ENCODE data around the gene MAPK4. TPM values are rescaled to one million over a fixed set of nuclear protein-coding genes. Genes with fewer than 3 reads are reported as not detected.

MAPK4 gene
- total RNA-seq, 1 experiment from 2014 or later = not detected

- ChIA-PET CTCF (no interaction called here), POLR2A (ENCODE audit: unreplicated experiment) (no interaction called here)
- H3K4me3 ChIP-seq = no peak overlapping the region
- no peaks in the 10 kb centered on the region for H3K27me3 ChIP-seq (ENCODE audit: insufficient read depth, low read depth)
- no peaks in the 10 kb centered on the region for H3K9me2 ChIP-seq (ENCODE audit: insufficient read depth)
- H3K4me2 ChIP-seq = no peak overlapping the region
- BruUV-seq (replicated peaks) = no TSS peak
- H3K4me1 ChIP-seq (replicated peaks; ENCODE audit: insufficient read depth) = no peaks in the 10 kb centered on the region
- H3F3A ChIP-seq (ENCODE audit: insufficient read depth, low read depth) = no peaks in the 10 kb centered on the region
- H3K79me2 ChIP-seq (ENCODE audit: low read depth) = no peaks in the 10 kb centered on the region
- H3K9me3 ChIP-seq (ENCODE audit: insufficient read depth, low read depth) = no peaks in the 10 kb centered on the region
- intact Hi-C loops (cut with micrococcal nuclease; ENCODE audit: unreplicated experiment) = no loop called here
- DNase-seq = no peak
- TF ChIP-seq, protein P1, sequence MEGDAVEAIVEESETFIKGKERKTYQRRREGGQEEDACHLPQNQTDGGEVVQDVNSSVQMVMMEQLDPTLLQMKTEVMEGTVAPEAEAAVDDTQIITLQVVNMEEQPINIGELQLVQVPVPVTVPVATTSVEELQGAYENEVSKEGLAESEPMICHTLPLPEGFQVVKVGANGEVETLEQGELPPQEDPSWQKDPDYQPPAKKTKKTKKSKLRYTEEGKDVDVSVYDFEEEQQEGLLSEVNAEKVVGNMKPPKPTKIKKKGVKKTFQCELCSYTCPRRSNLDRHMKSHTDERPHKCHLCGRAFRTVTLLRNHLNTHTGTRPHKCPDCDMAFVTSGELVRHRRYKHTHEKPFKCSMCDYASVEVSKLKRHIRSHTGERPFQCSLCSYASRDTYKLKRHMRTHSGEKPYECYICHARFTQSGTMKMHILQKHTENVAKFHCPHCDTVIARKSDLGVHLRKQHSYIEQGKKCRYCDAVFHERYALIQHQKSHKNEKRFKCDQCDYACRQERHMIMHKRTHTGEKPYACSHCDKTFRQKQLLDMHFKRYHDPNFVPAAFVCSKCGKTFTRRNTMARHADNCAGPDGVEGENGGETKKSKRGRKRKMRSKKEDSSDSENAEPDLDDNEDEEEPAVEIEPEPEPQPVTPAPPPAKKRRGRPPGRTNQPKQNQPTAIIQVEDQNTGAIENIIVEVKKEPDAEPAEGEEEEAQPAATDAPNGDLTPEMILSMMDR (conservative IDR thresholded peaks at IDR 0.05) = no peak
- TF ChIP-seq EZH2 (IDR thresholded peaks at IDR 0.05; ENCODE audit: low read depth) = no peak
- H2AFZ ChIP-seq = no peak overlapping the region
- H3K27ac ChIP-seq = no peak overlapping the region
- no peaks in the 10 kb centered on the region for H3K36me3 ChIP-seq (ENCODE audit: low read depth)
- H4K20me1 ChIP-seq (ENCODE audit: insufficient read depth) = no peaks in the 10 kb centered on the region
Observed at GRCh38 chr18:50694147-50694546, 134.3 kb downstream of the MAPK4 start.

DNA sequence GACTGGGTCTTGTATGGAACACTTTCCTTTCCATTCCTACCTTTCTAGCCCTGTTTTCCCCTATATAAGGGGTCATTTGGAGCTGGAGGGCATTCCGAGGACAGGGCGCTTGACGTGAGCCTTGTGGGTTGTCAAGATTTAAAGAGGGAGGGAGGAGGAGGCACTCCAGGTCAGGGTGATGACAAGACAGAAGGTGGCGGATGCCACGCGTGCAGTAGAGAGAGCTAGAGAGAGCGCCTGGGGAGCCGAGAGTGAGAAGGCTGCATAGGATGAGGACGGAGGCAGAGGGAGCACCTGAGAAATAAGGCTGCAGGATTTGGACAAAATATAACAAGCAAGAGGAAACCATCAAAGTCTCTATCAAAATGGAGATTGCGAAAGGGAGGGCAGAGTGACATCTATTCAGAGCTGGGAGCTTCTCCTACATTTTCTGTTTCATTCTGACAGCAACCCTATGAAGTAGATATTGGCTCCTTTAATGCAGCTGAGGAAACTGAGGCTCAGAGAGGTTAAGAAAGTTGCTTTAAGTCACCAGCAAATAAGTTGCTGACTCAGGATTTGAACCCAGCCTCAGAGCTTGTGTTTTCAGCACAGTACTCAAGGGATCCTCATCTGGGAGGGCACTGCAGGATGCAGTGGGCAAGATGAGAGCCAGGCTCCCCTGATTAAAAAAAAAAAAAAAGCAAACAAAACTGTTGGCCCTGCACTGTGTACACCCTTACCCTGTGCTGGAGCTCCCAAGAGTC lies 135.7 kb downstream of the MAPK4 start:
- Histone ChIP-seq H3K4me2 (no peak overlapping the region), H3K4me1 (replicated peaks; ENCODE audit: insufficient read depth) (no peaks in the 10 kb centered on the region), H3K9me3 (ENCODE audit: insufficient read depth, low read depth) (no peaks in the 10 kb centered on the region), H3K36me3 (ENCODE audit: low read depth) (no peaks in the 10 kb centered on the region), H3K9me2 (ENCODE audit: insufficient read depth) (no peaks in the 10 kb centered on the region), H3K79me2 (ENCODE audit: low read depth) (no peaks in the 10 kb centered on the region), H3K27ac (no peak overlapping the region), H4K20me1 (ENCODE audit: insufficient read depth) (no peaks in the 10 kb centered on the region), H2AFZ (no peak overlapping the region), H3K27me3 (ENCODE audit: insufficient read depth, low read depth) (no peaks in the 10 kb centered on the region), H3K4me3 (no peak overlapping the region), H3F3A (ENCODE audit: insufficient read depth, low read depth) (no peaks in the 10 kb centered on the region)
- ChIA-PET CTCF (no interaction called here), POLR2A (ENCODE audit: unreplicated experiment) (interaction anchor here (0.9 kb wide), 1 partner anchor 779 kb away, joined by 14 read pairs; no protein-coding TSS in a partner anchor)
- no TSS peak for BruUV-seq (replicated peaks)
- DNase-seq = no peak
- intact Hi-C loops (cut with micrococcal nuclease; ENCODE audit: unreplicated experiment) = no loop called here
- TF ChIP-seq, protein P1 (conservative IDR thresholded peaks at IDR 0.05) = no peak
- TF ChIP-seq EZH2 (IDR thresholded peaks at IDR 0.05; ENCODE audit: low read depth) = no peak

- H3K4me3 ChIP-seq = no peak overlapping the region
- H4K20me1 ChIP-seq (ENCODE audit: insufficient read depth) = no peaks in the 10 kb centered on the region
- intact Hi-C loops (cut with micrococcal nuclease; ENCODE audit: unreplicated experiment) = no loop called here
- no peaks in the 10 kb centered on the region for H3K27me3 ChIP-seq (ENCODE audit: insufficient read depth, low read depth)
- no peak overlapping the region for H3K27ac ChIP-seq
- H3K79me2 ChIP-seq (ENCODE audit: low read depth) = no peaks in the 10 kb centered on the region
- BruUV-seq (replicated peaks) = no TSS peak
- CTCF ChIA-PET = no interaction called here
- no peak overlapping the region for H2AFZ ChIP-seq
- H3K4me1 ChIP-seq (replicated peaks; ENCODE audit: insufficient read depth) = no peaks in the 10 kb centered on the region
- no peaks in the 10 kb centered on the region for H3F3A ChIP-seq (ENCODE audit: insufficient read depth, low read depth)
- no peaks in the 10 kb centered on the region for H3K9me3 ChIP-seq (ENCODE audit: insufficient read depth, low read depth)
- no peak overlapping the region for H3K4me2 ChIP-seq
- H3K36me3 ChIP-seq (ENCODE audit: low read depth) = no peaks in the 10 kb centered on the region
- POLR2A ChIA-PET (ENCODE audit: unreplicated experiment) = no interaction called here
- no peak for DNase-seq
- TF ChIP-seq EZH2 (IDR thresholded peaks at IDR 0.05; ENCODE audit: low read depth) = no peak
- TF ChIP-seq, protein P1 (conservative IDR thresholded peaks at IDR 0.05) = no peak
- no peaks in the 10 kb centered on the region for H3K9me2 ChIP-seq (ENCODE audit: insufficient read depth)
Observed at GRCh38 chr18:50696436-50696835, 136.5 kb downstream of the MAPK4 start.
